GM21528 (cell line): ENCODE data around the gene ALDH1L1.
"Not testable (repeated sequence)": the region's sequence is repeated elsewhere in the genome, so short reads cannot be mapped to it uniquely, and the experiment has no call there.

ENCODE experiments used
- ATAC-seq: cut with Tn5 transposase; IDR thresholded peaks from one replicate; pipeline ENCODE4 v1.9.1; 2021; ENCODE audit warnings: mild to moderate bottlenecking, moderate library complexity; ENCODE audit not compliant: unreplicated experiment, low FRiP score

ALDH1L1 gene

DNA sequence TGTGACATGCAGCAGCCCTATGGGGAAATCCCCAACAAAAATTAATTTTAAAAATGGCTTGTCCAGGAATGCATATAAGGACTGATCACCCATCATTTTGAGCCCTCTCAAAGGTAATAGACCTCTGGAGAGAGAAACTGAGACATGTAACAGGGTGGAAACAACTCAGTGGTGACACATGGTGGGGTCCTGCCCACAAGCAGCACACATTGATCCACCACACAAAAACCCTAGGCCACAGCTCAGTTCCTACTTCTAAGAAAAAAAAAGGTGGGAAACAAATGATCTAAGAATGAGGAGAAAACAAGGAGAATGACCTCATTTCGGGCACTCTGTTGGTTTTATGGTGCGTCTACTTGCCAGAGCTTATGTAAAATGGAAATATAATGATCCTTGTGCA, 94.5 kb downstream of the ALDH1L1 start:
- no peak for ATAC-seq

DNA sequence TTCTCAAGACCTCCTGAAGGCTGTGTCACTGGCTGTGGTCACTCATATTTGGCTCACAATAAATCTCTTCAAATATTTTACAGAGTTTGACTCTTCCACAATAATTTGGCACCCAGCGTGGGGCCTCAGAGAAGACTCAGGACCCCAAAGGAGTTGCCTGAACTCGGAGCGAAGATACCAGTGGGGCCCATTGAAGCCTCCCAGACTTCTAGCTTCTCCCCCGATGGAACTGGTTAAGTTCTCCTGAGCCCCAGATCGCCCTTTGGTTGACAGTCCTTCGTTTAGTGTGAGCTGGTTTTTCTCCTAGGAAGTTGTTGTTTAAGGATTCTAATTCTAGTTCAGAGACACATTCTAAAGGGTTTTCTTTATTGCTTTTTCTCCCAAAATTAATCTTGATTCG, 95.1 kb downstream of the ALDH1L1 start:
- no peak for ATAC-seq

DNA sequence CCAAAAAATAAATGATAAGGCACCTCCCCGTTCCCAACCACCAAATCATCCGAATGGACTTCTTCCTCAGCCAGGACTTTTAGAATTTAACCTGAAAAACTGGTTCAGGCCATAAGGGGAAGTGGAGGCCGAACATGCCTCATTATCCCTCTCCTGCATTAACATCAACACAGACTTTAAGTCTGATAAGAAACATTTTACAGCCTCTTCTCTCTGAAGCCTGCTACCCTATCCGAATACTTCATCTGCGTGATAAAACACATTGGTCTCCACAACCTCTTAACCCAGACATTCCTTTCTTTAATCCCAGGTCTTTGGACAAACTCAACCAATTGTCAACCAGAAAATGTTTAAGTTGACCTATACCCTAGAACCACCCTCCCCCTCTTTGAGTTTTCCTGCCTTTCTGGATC, 95.6 kb downstream of the ALDH1L1 start:
- ATAC-seq: no peak

DNA sequence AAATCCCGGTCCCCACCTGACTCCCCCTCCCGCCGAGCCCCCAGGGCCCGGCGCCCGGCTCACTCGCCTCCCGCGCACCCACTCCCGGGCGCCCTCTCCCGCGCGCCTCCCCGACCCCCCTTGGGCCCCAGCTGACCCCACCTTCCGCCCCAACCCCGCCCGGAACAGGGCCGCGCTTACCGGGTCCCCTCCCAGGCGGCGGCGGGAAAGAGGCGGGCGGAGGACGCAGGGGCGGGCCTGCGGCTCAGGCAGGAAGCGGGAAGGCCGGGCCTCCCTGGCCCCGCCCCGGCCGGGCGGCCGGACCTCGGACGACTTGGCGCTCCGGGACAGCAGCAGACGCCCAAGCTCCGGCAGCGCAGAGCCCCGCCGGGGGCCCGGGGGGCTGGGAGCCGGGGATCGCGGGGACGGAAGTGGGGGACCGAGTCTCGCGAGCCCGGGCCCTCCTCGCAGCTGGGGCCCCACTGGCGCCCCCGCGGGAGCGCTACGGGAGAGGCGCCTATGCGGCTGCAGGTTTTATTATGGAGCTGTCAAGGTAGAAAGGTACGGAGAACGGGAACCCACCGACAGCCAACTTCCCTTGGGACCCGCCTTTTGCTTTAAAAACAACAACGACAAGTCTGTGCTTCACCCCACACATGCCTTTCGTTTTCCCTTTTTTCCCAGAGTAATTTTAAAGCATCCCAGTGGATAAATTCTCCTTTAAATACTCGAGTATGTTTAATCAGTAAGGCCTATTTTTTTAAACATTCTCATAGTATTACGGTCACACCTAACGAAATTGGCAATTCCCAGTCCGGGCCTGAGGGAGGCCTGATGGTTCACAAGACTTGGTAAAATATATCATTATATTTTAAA, 96.2 kb downstream of the ALDH1L1 start, which contains the start of gene SLC41A3:
SLC41A3 (minus strand) TSS at position 212 of the 855 bp plus-strand sequence. CDS start 15,905 bp downstream, outside the sequence.
- ATAC-seq: peak; percentile 95

DNA sequence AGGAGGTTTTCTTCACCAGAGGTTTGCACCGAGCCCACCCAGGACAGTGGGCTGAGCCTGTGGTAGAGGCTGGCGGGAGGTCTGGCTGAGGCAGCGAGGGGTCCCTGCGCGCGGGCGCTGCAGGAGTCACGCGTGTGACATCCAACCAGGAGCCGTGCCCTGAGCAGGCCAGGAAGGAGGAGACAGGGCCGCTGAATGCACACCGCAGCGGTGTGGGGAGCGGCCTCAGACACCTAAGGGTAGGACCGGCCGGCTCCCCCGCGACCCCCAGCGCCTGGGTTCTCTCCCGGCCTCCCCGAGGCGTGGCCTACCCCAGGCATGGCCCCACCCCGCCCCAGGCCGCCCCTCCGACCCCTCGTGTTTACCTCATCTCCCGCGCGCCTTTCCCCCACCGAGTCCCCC, 96.9 kb downstream of the ALDH1L1 start:
- peak; percentile 53 for ATAC-seq

DNA sequence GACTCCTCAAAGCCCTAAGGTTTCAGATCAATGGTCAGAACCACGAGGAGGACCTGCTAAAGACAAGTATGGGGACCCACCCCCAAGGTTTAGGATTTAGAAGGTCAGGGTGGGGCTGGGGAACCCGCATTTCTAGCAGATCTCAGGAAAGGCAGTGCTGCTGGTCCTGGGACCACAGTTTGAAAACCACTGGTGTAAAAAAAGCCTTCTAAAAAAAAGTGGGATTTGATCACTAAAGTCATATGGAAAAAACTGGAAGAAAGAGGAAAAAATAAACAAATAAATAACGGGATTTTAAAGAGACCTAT, 97.3 kb downstream of the ALDH1L1 start:
- no peak for ATAC-seq

DNA sequence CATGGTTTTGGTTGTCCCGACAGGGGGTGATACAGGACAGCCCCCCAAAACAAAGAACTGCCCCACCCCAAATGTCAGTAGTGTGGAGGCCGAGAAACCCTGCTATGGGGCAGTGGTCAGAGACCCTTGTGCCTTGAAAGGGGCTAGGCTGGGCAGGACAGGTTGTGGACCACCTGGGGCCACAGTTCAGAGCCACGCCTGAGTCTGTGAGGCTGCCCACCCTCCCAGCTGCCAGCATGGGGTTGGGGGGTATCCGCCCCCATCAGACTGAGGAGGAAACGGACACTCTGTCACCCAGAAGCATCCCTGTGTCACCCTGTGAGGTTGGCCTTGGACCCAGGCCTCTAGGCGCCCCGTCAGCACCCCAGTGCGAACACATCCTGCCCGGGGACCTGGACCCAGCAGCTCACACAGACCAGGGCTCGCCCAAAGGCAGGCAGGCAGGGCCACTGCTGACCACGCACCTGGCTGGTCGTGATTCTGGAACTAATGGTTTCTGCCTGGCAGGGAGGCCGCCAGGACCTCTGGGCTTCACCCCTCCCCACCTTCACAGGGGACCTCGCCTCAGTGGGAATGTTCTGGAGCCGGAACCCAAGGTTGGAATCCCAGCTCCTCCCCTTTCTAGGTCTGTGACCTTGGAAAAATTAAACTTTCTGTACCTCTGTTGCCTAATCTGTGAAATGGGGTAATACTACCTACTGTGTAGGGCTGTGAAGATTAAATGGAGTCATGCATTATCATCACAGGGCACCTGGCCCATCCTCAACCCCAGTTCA, 97.8 kb downstream of the ALDH1L1 start:
- ATAC-seq: no peak

DNA sequence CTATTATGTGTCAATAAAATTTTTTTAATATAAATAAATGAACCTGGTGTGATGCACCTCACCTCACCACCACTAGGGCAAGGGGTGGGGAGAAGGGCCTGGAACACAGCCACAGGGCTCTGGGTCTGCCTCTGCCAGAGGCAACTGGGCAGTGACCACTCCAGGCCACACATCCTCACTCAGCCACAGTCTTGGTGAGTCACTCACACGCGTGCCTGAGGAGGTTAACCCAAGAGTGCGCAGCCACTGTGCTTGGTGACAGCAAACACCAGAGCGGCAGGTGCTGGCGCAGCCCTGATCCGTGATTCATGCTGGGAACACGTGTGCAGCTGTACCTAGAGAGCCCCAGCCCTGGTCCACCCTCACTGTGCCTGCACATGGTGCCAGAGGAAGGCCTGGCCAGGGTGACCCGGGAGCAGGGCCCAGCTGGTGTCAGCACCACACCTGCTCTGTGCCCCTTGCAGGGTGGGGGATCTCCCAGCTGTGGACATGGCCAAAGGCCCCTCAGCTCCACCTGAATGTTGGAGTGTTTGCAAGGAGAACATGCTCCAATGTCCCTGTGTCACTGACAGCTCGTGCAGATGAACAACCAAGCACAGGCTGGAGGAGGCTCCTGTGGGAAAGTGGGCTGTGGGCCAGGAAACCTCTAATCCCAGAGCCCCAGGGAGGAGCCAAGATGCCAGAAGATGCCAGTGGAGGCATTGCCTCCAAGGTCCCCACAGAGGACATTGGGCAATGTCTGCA, 98.6 kb downstream of the ALDH1L1 start:
- no peak for ATAC-seq

DNA sequence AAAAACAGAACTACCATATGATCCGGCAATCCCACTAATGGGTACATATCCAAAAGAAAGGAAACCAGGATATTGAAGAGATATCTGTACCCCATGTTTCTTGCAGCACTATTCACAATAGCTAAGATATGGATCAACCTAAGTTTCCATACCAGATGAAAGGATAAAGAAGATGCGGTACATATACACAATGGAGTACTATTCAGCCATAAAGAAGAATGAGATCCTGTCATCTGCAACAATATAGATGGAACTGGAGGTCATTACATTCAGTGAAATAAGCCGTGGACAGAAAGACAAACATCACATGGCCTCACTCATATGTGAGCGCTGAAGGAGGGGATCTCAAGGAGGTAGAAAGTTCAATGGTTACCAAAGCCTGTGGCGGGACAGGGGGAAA, 99.4 kb downstream of the ALDH1L1 start:
- no peak for ATAC-seq

DNA sequence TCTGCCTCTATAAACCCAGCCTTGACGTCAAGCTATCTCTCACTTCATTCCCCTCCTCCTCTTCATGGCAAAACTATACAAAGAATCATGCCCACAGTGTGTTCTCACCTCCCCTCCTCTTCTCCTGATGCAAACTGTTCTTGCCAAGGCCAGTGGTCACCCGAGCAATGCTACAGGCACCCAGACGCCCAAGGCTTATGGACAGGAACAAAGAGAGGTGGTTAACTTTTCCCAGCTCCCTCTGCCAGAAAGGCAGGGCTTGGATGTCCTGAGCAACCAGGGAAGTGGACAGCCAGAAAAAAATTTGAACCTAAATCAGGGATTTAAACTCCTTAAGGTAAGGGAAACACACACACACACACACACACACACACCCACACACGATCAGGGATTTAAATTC, 101.5 kb downstream of the ALDH1L1 start:
- no peak for ATAC-seq

DNA sequence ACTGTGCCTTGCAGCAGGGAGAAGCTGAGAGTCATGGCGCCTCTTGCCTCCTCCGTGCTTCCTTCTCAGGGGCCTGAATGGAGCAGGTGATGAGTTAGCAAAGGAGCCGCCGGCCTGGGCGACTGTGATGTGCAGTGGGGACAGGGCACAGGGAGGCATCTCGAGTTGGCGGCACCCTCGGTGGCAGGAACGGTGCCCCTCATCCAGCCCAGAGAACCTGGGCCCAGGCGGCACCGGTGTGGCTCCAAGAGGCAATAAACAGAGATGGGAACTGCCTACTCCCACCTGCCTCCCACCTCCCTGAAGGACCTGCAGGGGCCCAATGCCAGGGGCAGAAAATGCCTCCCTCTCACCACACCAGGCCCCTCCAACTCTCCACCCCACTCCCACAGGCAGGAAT, 102.6 kb downstream of the ALDH1L1 start:
- no peak for ATAC-seq

DNA sequence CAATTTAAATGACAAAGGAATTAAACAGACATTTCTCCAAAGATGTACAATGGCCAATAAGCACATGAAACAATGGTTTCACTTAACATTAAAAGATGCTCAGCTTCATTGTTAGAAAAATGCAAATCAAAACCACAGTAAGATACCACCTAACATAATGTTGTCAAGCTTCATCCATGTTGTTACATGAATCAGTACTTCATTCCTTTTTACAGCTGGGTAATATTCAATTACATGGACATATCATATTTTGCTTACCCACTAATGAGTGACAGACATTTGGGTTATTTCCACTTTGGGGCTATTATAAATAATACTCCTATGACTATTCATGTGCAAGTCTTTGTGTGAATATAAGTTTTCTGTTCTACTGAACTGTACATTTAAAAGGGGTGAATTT, 104.2 kb downstream of the ALDH1L1 start:
- ATAC-seq: no peak

DNA sequence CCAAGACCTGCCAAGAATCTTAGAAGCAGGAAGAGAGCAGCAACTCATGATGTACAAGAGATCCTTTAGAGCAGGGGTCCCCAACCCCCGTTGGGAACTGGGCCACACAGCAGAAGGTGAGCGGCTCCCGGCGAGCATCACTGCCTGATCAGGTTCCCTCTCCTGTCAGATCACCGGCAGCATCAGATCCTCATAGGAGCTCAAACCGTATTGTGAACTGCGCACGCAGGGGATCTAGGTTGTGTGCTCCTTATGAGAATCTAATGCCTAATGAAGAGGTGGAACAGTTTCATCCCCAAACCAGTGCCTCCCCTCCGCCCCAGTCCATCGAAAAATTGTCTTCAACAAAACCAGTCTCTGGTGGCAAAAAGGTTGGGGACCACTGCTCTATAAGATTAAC, 110.2 kb downstream of the ALDH1L1 start:
- no peak for ATAC-seq

DNA sequence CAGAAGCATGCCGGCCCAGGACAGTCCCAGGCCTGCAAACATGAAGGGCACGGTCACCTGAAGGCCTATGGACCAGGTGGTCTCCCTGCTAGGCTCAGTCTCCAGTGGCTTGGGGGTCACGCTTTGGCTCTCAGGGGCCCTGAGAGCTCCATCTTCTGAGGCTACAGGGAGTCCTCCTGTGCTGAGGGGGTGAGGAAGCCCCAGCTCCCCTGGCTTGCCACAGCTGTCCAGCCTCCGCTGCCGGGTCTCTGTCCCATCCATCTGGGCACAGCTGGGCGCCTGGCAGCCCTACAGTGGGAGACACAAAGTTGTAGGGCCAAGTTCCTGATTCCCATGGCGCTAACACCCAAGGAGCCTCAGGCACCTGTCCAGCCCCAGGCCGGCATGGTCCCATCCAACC, 112.4 kb downstream of the ALDH1L1 start:
- ATAC-seq: no peak

DNA sequence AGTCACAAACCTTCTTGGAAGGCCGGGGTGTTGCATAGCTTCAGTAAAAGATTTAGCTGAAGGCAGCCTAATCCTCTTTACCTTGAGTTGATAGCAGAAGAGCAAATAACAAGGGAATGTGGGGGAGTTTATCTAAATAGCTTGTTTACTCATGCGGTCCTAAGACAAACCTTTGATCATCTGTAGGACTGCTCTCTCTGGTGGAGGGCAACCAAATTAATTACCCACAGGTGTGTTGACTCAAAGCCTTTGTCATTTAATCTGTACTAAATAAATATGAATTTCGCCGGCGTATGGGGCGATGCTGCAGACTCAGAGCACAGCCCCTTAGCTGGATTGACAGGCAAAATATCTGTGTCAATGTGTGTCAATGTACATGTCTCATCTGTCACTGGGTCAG, 113.7 kb downstream of the ALDH1L1 start:
- ATAC-seq: not testable (repeated sequence)

DNA sequence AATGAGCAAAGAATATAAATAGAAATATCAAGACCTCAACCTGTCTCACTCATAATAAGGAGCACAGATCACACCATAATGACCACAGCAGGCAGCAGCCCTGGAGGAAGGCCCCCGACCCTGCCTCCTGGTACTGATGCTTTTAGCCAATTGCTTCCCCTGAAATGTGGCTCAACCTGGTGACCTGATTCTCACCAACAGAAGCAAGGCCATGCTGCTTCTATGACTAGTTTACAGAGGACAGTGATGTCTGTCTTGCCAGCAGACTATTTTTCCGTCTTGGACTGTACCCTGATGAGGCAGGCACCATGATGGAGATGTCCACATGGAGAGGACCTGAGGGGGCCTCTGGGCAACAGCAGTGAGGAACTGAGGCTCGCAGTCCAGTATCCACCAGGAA, 114.5 kb downstream of the ALDH1L1 start:
- no peak for ATAC-seq

DNA sequence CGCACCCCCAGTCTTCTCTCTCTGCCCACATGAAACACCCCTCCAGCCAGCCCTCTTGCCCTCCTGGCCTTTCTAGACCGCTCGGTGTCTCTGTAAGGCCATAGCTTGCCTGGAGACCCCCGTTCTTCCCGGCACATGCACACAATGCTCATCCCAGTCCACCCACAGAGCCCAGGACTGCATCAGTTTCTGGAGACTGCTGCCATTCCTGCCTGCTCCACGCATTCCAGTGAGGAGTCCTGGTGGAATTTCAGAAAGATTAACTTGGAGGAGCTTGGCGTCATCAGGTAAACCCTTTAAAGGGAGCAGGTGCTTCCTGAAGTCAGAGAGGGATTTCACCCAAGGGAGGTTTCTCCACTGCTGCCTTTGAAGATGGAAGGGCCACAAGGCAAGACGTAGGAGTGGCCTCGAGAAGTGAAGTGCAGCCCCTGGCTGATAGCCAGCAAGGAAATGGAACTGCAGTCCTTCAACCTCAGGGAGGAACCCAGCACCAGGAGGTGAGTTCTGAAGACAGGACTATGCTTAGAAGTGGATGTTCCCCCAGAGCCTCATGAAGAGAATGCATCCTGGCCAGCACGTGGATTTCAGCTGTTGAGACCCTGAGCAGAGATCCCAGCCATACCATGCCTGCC, 115.6 kb downstream of the ALDH1L1 start:
- ATAC-seq: no peak

DNA sequence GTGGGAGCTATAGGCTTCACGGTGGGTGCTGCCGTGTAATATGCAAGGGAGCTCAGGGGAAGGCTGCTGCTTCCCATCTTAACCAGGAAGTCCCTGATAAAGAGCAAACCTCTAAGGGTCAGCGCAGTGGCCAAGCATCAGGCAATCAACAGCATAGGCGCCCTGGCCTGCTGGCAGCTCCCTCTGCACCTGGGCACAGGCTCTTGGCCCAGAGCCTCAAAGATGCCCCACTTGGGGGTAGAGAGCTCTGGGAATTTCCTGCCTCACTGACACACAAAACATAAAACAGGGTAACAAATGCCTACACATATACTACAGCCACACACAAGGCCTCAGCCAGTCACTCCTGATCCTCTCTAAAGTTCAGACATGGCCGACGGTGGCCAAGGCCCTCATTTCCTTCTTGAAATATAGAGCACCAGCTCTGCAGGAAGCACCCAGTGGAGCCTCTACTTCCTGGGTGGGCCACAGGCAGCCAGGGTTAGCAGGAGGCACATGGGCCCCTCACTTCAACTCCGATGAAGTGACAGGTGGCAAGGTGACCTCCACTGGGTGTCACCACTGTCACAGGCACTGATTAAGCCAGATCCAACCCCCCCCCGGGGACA, 116.9 kb downstream of the ALDH1L1 start:
- no peak for ATAC-seq

DNA sequence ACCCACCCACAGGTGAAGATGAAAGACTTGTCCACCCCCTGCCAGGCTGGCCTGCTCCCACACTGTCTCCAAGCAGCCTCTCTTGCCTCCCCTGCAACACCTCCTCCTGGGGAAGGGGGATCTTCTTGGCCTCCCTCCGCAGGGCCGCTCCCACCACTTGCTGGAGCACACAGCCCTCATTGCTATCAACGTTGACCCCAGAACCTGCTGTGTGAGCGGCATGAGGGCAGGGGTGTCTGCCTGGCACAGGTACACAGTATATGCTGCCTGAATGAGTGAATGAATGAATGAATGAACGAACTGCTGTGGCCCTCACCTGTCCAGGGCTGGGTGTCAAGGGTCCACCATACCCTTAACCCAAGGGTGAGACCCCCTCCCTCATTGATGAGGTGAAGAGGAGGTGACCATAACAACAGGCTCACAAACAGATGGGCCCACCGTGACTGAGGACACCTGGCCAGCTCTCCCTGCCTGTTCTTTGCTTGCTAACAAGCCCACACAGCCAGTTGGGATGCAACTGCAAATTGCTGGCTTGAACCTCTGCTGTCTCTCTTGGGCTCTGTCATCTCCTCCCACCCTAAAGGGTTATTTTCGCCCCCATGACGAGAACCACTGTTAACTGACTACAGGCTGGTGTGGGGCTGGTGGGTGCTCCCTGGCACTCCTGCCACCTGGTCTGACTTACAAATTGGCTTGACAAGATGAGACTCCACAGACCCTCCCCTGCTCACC, 118.9 kb downstream of the ALDH1L1 start:
- ATAC-seq: no peak
